ENCODE results near the gene AFF3.

DNA sequence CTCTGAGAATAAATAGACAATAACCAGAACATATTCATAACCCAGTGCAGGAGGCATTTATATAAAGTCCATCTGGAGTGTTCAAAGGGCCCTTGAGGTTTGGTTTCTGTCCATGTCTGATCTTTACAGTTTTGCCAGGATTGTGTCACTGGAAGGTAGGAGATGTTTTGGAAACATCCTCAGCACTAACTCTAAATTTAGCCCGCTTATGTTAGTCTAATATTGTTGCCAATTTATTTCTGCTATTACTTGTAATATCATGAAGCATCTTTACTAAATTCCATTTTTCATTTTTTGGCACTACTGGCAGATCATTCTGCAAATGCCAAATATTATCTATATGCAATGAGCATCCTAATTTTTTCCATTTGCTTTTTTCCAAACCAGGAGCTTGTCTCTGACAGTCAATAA lies 630.2 kb downstream of the AFF3 start:
- TF ChIP-seq, protein P1, sequence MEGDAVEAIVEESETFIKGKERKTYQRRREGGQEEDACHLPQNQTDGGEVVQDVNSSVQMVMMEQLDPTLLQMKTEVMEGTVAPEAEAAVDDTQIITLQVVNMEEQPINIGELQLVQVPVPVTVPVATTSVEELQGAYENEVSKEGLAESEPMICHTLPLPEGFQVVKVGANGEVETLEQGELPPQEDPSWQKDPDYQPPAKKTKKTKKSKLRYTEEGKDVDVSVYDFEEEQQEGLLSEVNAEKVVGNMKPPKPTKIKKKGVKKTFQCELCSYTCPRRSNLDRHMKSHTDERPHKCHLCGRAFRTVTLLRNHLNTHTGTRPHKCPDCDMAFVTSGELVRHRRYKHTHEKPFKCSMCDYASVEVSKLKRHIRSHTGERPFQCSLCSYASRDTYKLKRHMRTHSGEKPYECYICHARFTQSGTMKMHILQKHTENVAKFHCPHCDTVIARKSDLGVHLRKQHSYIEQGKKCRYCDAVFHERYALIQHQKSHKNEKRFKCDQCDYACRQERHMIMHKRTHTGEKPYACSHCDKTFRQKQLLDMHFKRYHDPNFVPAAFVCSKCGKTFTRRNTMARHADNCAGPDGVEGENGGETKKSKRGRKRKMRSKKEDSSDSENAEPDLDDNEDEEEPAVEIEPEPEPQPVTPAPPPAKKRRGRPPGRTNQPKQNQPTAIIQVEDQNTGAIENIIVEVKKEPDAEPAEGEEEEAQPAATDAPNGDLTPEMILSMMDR (IDR thresholded peaks at IDR 0.05; ENCODE audit: low read depth, low read length, missing input control), result no peak
- TF ChIP-seq RAD21 (IDR thresholded peaks at IDR 0.05), result no peak
- TF ChIP-seq SP1 (IDR thresholded peaks at IDR 0.05), result no peak
- no peak for TF ChIP-seq TAF1 (conservative IDR thresholded peaks at IDR 0.05)
- no peak for TF ChIP-seq JUND (IDR thresholded peaks at IDR 0.05)
- TF ChIP-seq YY1 (IDR thresholded peaks at IDR 0.05), result no peak
- TF ChIP-seq, protein P2, sequence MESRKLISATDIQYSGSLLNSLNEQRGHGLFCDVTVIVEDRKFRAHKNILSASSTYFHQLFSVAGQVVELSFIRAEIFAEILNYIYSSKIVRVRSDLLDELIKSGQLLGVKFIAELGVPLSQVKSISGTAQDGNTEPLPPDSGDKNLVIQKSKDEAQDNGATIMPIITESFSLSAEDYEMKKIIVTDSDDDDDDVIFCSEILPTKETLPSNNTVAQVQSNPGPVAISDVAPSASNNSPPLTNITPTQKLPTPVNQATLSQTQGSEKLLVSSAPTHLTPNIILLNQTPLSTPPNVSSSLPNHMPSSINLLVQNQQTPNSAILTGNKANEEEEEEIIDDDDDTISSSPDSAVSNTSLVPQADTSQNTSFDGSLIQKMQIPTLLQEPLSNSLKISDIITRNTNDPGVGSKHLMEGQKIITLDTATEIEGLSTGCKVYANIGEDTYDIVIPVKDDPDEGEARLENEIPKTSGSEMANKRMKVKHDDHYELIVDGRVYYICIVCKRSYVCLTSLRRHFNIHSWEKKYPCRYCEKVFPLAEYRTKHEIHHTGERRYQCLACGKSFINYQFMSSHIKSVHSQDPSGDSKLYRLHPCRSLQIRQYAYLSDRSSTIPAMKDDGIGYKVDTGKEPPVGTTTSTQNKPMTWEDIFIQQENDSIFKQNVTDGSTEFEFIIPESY (IDR thresholded peaks at IDR 0.05), result no peak
- TF ChIP-seq, protein P3, sequence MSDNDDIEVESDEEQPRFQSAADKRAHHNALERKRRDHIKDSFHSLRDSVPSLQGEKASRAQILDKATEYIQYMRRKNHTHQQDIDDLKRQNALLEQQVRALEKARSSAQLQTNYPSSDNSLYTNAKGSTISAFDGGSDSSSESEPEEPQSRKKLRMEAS (IDR thresholded peaks at IDR 0.05), result no peak
- no peak for TF ChIP-seq GABPA (IDR thresholded peaks at IDR 0.05 in 1 of 2, conservative IDR thresholded peaks at IDR 0.05 in 1 of 2)
- TF ChIP-seq, protein P4, sequence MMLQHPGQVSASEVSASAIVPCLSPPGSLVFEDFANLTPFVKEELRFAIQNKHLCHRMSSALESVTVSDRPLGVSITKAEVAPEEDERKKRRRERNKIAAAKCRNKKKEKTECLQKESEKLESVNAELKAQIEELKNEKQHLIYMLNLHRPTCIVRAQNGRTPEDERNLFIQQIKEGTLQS (IDR thresholded peaks at IDR 0.05), result no peak
- TF ChIP-seq EGR1 (IDR thresholded peaks at IDR 0.05; ENCODE audit: low read depth in 2 of 2), result no peak
- TF ChIP-seq FOXA1 (IDR thresholded peaks at IDR 0.05), result no peak
- no peak for TF ChIP-seq HNF4A (conservative IDR thresholded peaks at IDR 0.05)
- TF ChIP-seq, protein P5, sequence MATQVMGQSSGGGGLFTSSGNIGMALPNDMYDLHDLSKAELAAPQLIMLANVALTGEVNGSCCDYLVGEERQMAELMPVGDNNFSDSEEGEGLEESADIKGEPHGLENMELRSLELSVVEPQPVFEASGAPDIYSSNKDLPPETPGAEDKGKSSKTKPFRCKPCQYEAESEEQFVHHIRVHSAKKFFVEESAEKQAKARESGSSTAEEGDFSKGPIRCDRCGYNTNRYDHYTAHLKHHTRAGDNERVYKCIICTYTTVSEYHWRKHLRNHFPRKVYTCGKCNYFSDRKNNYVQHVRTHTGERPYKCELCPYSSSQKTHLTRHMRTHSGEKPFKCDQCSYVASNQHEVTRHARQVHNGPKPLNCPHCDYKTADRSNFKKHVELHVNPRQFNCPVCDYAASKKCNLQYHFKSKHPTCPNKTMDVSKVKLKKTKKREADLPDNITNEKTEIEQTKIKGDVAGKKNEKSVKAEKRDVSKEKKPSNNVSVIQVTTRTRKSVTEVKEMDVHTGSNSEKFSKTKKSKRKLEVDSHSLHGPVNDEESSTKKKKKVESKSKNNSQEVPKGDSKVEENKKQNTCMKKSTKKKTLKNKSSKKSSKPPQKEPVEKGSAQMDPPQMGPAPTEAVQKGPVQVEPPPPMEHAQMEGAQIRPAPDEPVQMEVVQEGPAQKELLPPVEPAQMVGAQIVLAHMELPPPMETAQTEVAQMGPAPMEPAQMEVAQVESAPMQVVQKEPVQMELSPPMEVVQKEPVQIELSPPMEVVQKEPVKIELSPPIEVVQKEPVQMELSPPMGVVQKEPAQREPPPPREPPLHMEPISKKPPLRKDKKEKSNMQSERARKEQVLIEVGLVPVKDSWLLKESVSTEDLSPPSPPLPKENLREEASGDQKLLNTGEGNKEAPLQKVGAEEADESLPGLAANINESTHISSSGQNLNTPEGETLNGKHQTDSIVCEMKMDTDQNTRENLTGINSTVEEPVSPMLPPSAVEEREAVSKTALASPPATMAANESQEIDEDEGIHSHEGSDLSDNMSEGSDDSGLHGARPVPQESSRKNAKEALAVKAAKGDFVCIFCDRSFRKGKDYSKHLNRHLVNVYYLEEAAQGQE (IDR thresholded peaks at IDR 0.05), result no peak

Measured in liver (tissue), 3 donors.